WTC11 (cell line): ENCODE measurements around the gene MIB2. TPM values are rescaled to one million over a fixed set of nuclear protein-coding genes. Genes with fewer than 3 reads are reported as not detected.

Source experiments
- E2F5 ChIP-seq: sonication (generic); formaldehyde crosslinking; IDR thresholded peaks from 2 replicates; pipeline ENCODE4 v1.8.1; 2022; ENCODE audit warnings: mild to moderate bottlenecking, moderate library complexity, missing genetic modification reagents
- ETV6 ChIP-seq: sonication (generic); formaldehyde crosslinking; IDR thresholded peaks from 2 replicates; pipeline ENCODE4 v1.8.1; 2022; ENCODE audit warnings: mild to moderate bottlenecking, missing genetic modification reagents
- FOXP1 ChIP-seq: sonication (generic); formaldehyde crosslinking; IDR thresholded peaks from 2 replicates; pipeline ENCODE4 v1.8.0; 2022; ENCODE audit warnings: missing genetic modification reagents, mild to moderate bottlenecking, moderate library complexity, borderline replicate concordance
- HMGA2 ChIP-seq: fragments of 250-450 bp; sonication (Bioruptor Pico); IDR thresholded peaks from 2 replicates; pipeline ENCODE4 v1.4.0; 2021; ENCODE audit warnings: mild to moderate bottlenecking, moderate library complexity
- HMGXB4 ChIP-seq: sonication (generic); formaldehyde crosslinking; IDR thresholded peaks from 2 replicates; pipeline ENCODE4 v1.8.1; 2023; ENCODE audit warnings: mild to moderate bottlenecking, moderate library complexity, missing genetic modification reagents
- KAT7 ChIP-seq: sonication (generic); formaldehyde crosslinking; IDR thresholded peaks from 2 replicates; pipeline ENCODE4 v1.8.1; 2023; ENCODE audit warnings: missing genetic modification reagents, mild to moderate bottlenecking, borderline replicate concordance
- MLX ChIP-seq: sonication (generic); formaldehyde crosslinking; IDR thresholded peaks from 2 replicates; pipeline ENCODE4 v1.8.1; 2023; ENCODE audit warnings: mild to moderate bottlenecking, missing genetic modification reagents, moderate library complexity
- MYBL2 ChIP-seq: sonication (generic); formaldehyde crosslinking; IDR thresholded peaks from 2 replicates; pipeline ENCODE4 v1.8.1; 2023; ENCODE audit warnings: mild to moderate bottlenecking, moderate library complexity, missing genetic modification reagents
- SMAD4 ChIP-seq: sonication (generic); formaldehyde crosslinking; IDR thresholded peaks from 2 replicates; pipeline ENCODE4 v1.8.0; 2022; ENCODE audit warnings: mild to moderate bottlenecking, missing genetic modification reagents
- ZNF281 ChIP-seq: sonication (generic); formaldehyde crosslinking; IDR thresholded peaks from 2 replicates; pipeline ENCODE4 v1.8.0; 2023; ENCODE audit warnings: mild to moderate bottlenecking, missing genetic modification reagents
- total RNA-seq: library from RNA; stranded (reverse); gene quantifications from 3 replicates; pipeline ENCODE4 v1.2.3, GENCODE V29; 2021
- TF ChIP-seq, protein P1 (sequence below): sonication (generic); formaldehyde crosslinking; IDR thresholded peaks from 2 replicates; pipeline ENCODE4 v1.8.0; 2022; ENCODE audit warnings: mild to moderate bottlenecking, missing genetic modification reagents
- TF ChIP-seq, protein P2 (sequence below): sonication (generic); formaldehyde crosslinking; IDR thresholded peaks from 2 replicates; pipeline ENCODE4 v1.8.1; 2023; ENCODE audit warnings: mild to moderate bottlenecking, missing genetic modification reagents, borderline replicate concordance
- TF ChIP-seq, protein P3 (sequence below): fragments of 250-450 bp; sonication (Bioruptor Pico); IDR thresholded peaks from 2 replicates; pipeline ENCODE4 v1.9.0; 2021; ENCODE audit warnings: moderate library complexity, mild to moderate bottlenecking, inconsistent platforms, borderline replicate concordance

MIB2 gene
- total RNA-seq, 1 experiment from 2014 or later = 90.6 TPM

DNA sequence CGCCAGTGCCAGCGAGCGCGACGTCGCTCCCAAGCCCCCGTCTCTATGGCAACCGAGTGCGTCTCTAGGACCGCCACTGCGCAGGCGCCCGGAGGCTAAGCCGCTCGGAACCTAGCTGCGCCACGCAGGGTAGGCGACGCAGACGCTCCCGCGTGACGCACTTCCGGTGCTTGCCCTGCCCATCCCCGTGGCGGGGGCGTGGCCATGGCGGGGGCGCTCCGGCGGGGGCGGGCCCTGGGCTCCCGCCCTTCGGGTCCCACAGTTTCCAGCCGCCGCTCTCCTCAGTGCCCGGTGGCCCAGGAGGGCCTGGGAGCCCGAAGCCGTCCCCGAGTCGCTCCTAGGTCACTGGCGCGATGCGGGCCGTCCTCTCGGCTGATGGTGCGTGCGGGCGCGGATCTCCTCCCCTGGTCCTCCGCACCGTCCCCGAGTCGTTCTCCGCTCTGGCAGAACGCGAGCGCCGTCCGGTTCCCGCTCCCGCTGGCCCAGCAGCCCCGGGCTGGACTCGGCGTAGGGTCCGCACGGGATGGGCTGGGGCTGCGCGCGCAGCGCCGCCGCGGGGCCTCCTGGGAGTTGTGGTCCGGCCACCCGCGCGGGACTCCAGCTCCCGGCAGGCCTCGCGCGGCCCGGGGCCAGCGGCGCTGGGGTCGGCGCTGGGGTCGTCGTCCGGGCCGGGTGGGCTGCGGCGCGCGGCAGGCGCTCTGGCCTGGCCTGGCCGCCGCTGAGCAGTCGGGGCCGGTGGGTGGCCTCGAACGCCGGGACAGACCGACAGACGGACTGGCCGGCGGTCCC, at the start of gene MIB2 (continued):
- no peak for TF ChIP-seq ZNF281 (CRISPR knock-in tag)
- TF ChIP-seq FOXP1 = peak; percentile 62
- peak; percentile 80 for TF ChIP-seq HMGXB4 (CRISPR knock-in tag)
- TF ChIP-seq, protein P1, sequence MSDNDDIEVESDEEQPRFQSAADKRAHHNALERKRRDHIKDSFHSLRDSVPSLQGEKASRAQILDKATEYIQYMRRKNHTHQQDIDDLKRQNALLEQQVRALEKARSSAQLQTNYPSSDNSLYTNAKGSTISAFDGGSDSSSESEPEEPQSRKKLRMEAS (CRISPR knock-in tag) = peak; percentile 72; the same call in 1 of the 2 replicates
- TF ChIP-seq KAT7 (CRISPR knock-in tag) = peak; percentile 82; the same call in 1 of the 2 replicates
- TF ChIP-seq ETV6 (CRISPR knock-in tag) = 0 out of 2 replicates have a peak, but pooled peaks have one; percentile 12
- peak; percentile 79 for TF ChIP-seq E2F5
- TF ChIP-seq MLX (CRISPR knock-in tag) = no peak
- peak; percentile 6; the same call in 1 of the 2 replicates for TF ChIP-seq MYBL2 (CRISPR knock-in tag)
- TF ChIP-seq, protein P2, sequence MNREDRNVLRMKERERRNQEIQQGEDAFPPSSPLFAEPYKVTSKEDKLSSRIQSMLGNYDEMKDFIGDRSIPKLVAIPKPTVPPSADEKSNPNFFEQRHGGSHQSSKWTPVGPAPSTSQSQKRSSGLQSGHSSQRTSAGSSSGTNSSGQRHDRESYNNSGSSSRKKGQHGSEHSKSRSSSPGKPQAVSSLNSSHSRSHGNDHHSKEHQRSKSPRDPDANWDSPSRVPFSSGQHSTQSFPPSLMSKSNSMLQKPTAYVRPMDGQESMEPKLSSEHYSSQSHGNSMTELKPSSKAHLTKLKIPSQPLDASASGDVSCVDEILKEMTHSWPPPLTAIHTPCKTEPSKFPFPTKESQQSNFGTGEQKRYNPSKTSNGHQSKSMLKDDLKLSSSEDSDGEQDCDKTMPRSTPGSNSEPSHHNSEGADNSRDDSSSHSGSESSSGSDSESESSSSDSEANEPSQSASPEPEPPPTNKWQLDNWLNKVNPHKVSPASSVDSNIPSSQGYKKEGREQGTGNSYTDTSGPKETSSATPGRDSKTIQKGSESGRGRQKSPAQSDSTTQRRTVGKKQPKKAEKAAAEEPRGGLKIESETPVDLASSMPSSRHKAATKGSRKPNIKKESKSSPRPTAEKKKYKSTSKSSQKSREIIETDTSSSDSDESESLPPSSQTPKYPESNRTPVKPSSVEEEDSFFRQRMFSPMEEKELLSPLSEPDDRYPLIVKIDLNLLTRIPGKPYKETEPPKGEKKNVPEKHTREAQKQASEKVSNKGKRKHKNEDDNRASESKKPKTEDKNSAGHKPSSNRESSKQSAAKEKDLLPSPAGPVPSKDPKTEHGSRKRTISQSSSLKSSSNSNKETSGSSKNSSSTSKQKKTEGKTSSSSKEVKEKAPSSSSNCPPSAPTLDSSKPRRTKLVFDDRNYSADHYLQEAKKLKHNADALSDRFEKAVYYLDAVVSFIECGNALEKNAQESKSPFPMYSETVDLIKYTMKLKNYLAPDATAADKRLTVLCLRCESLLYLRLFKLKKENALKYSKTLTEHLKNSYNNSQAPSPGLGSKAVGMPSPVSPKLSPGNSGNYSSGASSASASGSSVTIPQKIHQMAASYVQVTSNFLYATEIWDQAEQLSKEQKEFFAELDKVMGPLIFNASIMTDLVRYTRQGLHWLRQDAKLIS (CRISPR knock-in tag) = no peak
- no peak for TF ChIP-seq SMAD4 (CRISPR knock-in tag)
- TF ChIP-seq, protein P3, sequence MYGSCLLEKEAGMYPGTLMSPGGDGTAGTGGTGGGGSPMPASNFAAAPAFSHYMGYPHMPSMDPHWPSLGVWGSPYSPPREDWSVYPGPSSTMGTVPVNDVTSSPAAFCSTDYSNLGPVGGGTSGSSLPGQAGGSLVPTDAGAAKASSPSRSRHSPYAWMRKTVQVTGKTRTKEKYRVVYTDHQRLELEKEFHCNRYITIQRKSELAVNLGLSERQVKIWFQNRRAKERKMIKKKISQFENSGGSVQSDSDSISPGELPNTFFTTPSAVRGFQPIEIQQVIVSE (CRISPR knock-in tag) = no peak
- TF ChIP-seq HMGA2 (CRISPR knock-in tag) = no peak
